Kidney (tissue), 14 donors: ENCODE measurements around the gene NTN4. TPM values are rescaled to one million over a fixed set of nuclear protein-coding genes. Genes with fewer than 3 reads are reported as not detected.
"Not testable (repeated sequence)": the region's sequence is repeated elsewhere in the genome, so short reads cannot be mapped to it uniquely, and the experiment has no call there.

Experiments
- DNase-seq, 5 donors: peaks; one replicate each; pipeline ENCODE4 v3.0.0-alpha.2; 2013 to 2020
- FAIRE-seq: peaks from 2 replicates; lab custom pipeline; 2012; peaks lifted over from hg19 to GRCh38; lab: Jason Lieb, UNC
- H3K27ac ChIP-seq, 2 donors: one replicate each; pipeline ENCODE4 v1.7.0; 2013; ENCODE audit warnings: low read depth in 2 of 2, low read length in 2 of 2, inconsistent platforms in 1 of 2
- H3K27me3 ChIP-seq: one replicate; pipeline ENCODE4 v1.7.1; 2013; ENCODE audit warnings: low read length, inconsistent platforms; ENCODE audit not compliant: control insufficient read depth, insufficient read depth
- H3K36me3 ChIP-seq, 3 donors: one replicate each; pipeline versions ENCODE4 v1.7.0 to v1.7.1; 2013; ENCODE audit warnings: low read length in 3 of 3, control low read depth in 1 of 3, inconsistent platforms in 1 of 3; ENCODE audit not compliant: insufficient read depth in 3 of 3, control insufficient read depth in 2 of 3
- H3K4me1 ChIP-seq, 3 donors: one replicate each; pipeline versions ENCODE4 v1.7.0 to v1.7.1; 2013; ENCODE audit warnings: low read length in 3 of 3, inconsistent platforms in 1 of 3, low read depth in 1 of 3; ENCODE audit not compliant: control insufficient read depth in 2 of 3, insufficient read depth in 2 of 3
- H3K4me3 ChIP-seq, 3 donors: one replicate each; pipeline versions ENCODE4 v1.7.0 to v1.8.1; 2013; ENCODE audit warnings: low read length in 3 of 3, control low read depth in 1 of 3, inconsistent platforms in 1 of 3
- H3K9ac ChIP-seq, 3 donors: one replicate each; pipeline versions ENCODE4 v1.7.0 to v1.7.1; 2013; ENCODE audit warnings: low read length in 3 of 3, control low read depth in 1 of 3, inconsistent platforms in 1 of 3
- H3K9me3 ChIP-seq, 3 donors: one replicate each; pipeline versions ENCODE4 v1.7.0 to v1.7.1; 2013; ENCODE audit warnings: low read length in 3 of 3, control low read depth in 1 of 3, inconsistent platforms in 1 of 3; ENCODE audit not compliant: control insufficient read depth in 2 of 3, insufficient read depth in 1 of 3
- CTCF ChIP-seq: IDR thresholded peaks from 3 replicates; pipeline ENCODE4 v1.5.1; 2012; ENCODE audit warnings: mild to moderate bottlenecking, moderate library complexity, borderline replicate concordance; ENCODE audit not compliant: insufficient read depth; ENCODE audit errors: extremely low read depth
- intact Hi-C: fragments of 100-400 bp; cut with DNase I; formaldehyde crosslinking; loops from one replicate; pipeline ENCODE4 v1.11.1; 2022
- polyA plus RNA-seq: library from polyadenylated mRNA; stranded (reverse); fragments of 350-450 nt; fragmentation: Illumina TruSeq; extraction: RNeasy Lipid Tissue Mini Kit (QIAGEN cat#74804); gene quantifications from one replicate; pipeline ENCODE4 v1.2.3, GENCODE V29; 2014; ENCODE audit warnings: low read depth, low replicate concordance; ENCODE audit not compliant: insufficient read depth
- total RNA-seq: library from RNA; stranded (reverse); fragmentation: NEBNext Ultra II Directional; extraction: Animal tissue kit (Norgen Biotek cat#: 25700); gene quantifications from one replicate; pipeline ENCODE4 v1.2.1, GENCODE V29; 2021
- donor health status: control.
- donor health status: control.
- donor health status: control.
- donor health status: control.
- donor health status: control.
- donor health status: DM: yes; HTN: yes; CAD: no.
- donor health status: Normal renal cell carcinoma (clear cell type).

NTN4 gene
- total and polyA plus RNA-seq, 2 donors from 2014 or later, result 71.0 to 83.2 TPM

DNA sequence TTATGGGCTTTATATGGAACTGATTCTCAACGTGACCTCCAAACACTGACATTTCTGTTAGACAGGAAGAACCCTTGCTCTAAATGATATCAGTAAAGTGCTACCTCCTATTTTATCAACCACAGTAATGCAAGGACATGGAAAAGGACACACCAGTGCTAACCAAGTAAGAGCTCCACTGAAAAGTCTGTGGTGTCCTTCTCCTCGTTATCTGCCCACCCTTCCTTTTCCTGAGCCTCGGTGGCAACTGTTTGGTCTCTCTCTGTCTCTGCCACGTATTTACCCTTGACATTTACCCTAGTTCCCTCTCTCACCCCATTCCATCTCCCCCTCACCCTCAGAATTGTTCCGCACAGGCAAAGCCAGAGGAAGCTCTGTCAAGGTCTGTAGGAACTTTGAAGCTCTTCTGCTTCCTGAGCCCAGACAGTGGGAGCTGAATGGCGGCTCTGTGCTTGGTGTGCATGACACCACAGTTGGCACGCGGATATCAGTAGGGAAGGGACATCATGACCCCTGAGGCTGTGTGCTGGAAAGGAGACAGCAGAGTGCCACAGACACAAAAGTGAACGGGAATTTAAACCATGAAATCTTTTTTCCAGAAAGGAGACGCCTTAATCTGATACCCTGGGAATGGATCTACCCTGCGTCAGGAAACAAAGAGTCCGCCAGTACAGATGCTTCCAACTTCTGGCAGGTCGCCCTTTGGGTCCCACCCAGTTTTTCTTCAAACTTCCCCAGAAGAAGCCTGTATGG lies 50.8 kb downstream of the NTN4 start:
- H3K27me3 ChIP-seq, result no peaks in the 10 kb centered on the region
- intact Hi-C loops, result no loop called here
- peaks cover 0 to 3% (median 0%) of the 10 kb centered on the region in 3 donors for H3K4me1 ChIP-seq
- H3K9ac ChIP-seq, result no peak overlapping the region
- H3K9me3 ChIP-seq, result no peaks in the 10 kb centered on the region
- H3K27ac ChIP-seq, result no peak overlapping the region
- no peak for TF ChIP-seq CTCF
- no peak overlapping the region for H3K4me3 ChIP-seq
- DNase-seq (no peak), FAIRE-seq (no peak)
- H3K36me3 ChIP-seq, result peaks cover 0 to 27% (median 3%) of the 10 kb centered on the region in 3 donors

DNA sequence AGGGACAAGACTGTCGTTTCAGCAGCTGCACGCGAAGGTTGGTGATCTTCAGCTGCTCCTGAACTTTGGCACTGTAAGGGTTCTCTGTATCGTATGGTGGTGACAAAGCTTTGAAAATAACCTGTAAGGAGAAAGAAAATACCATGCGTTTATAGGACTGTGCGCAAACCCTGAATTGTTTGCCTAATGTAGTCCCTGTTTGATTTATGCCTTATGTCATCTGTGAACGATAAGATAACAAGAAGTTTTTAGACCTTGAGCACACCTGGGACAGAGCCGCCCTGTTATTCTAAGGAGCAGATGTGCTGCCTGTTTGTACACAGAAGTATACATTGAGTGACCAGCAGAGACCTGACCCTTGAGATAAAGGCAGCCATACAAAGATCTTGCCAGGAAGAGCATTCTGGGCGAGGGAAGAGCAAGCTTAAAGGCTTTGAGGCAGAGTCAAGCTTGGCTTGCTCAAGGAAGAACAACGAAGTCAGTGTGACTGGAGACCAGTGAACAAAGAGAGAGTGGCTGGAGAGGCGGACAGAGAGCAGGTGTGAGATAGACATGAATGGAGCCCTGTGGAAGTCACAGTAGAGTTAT lies 52.4 kb downstream of the NTN4 start:
- FAIRE-seq (no peak), DNase-seq (no peak)
- no peak for TF ChIP-seq CTCF
- Histone ChIP-seq H3K9ac (no peak overlapping the region), H3K27me3 (no peaks in the 10 kb centered on the region), H3K27ac (no peak overlapping the region), H3K9me3 (no peaks in the 10 kb centered on the region), H3K4me1 (peaks cover 0 to 3% (median 3%) of the 10 kb centered on the region in 3 donors), H3K36me3 (peaks cover 0 to 33% (median 3%) of the 10 kb centered on the region in 3 donors), H3K4me3 (no peak overlapping the region)
- intact Hi-C loops, result no loop called here

DNA sequence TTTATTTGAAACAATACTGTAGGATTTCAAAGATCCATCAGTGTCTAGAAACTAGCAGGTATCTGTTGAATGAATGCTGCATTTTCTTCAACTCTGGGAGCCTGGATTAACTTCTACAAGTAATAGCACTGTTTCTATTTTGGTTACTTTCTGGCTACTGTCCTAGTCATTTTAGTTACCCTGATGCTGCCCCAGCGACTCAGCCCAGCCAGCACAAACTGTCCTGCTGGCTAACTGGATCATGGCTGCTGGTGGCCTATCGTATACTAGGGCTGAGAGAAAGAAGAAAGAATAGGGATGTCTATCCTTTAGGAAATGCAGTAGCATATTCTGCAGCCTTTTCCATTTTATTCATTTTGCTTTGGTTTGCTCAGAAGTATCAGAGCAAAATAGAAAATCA lies 53.9 kb downstream of the NTN4 start:
- Histone ChIP-seq H3K9me3 (no peaks in the 10 kb centered on the region), H3K4me1 (peaks cover 0 to 3% (median 0%) of the 10 kb centered on the region in 3 donors), H3K9ac (no peak overlapping the region), H3K4me3 (no peak overlapping the region), H3K27me3 (no peaks in the 10 kb centered on the region), H3K36me3 (peaks cover 0 to 33% (median 0%) of the 10 kb centered on the region in 3 donors), H3K27ac (no peak overlapping the region)
- intact Hi-C loops, result no loop called here
- no peak for DNase-seq
- TF ChIP-seq CTCF, result no peak
- FAIRE-seq, result no peak

DNA sequence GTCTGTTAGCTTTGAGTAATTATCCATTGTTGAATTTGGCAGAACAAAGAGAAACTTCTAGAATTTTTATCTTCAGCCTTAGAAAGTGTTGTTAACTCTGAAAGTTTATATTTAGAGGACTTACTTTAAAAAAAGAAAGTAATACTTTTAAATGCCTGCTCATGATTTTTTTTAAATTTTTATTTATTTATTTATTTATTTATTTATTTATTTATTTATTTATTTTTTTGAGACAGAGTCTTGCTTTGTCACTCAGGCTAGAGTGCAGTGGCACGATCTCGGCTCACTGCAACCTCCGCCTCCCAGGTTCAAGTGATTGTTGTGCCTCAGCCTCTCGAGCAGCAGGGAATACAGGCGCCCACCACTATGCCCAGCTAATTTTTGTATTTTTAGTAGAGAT lies 54.8 kb downstream of the NTN4 start:
- intact Hi-C loops, H3K27me3 ChIP-seq, H3K9me3 ChIP-seq, H3K27ac ChIP-seq, H3K4me1 ChIP-seq, FAIRE-seq, DNase-seq, H3K9ac ChIP-seq, H3K4me3 ChIP-seq: not testable (repeated sequence)
- H3K36me3 ChIP-seq, result peaks cover 0 to 33% (median 0%) of the 10 kb centered on the region in 3 donors
